GM23338 (cell line): ENCODE results near the gene FMOD. TPM values are rescaled to one million over a fixed set of nuclear protein-coding genes. Genes with fewer than 3 reads are reported as not detected.

Source experiments
- ATAC-seq: fragments of 200-7000 bp; cut with Tn5 transposase; 3 replicates; pipeline ENCODE4 v1.9.1; 2020
- DNase-seq: peaks from one replicate; pipeline ENCODE4 v3.0.0-alpha.2; 2015; ENCODE audit warnings: low spot score
- H2AFZ ChIP-seq: fragments of 200-600 bp; sonication (generic); 2 replicates; pipeline ENCODE4 v1.8.0; 2016; ENCODE audit warnings: antibody characterized with exemption, mild to moderate bottlenecking, moderate library complexity
- H3F3A ChIP-seq: fragments of 200-600 bp; sonication (generic); replicated peaks from 2 replicates; pipeline ENCODE4 v1.8.0; 2017; ENCODE audit warnings: antibody characterized with exemption, mixed run types, low read depth
- H3K27ac ChIP-seq: fragments of 200-600 bp; sonication (generic); 2 replicates; pipeline ENCODE4 v1.6.1; 2016; ENCODE audit warnings: low read depth
- H3K27me3 ChIP-seq: fragments of 200-600 bp; sonication (generic); 2 replicates; pipeline ENCODE4 v1.8.0; 2016; ENCODE audit warnings: mild to moderate bottlenecking, mixed run types, moderate library complexity; ENCODE audit not compliant: insufficient read depth
- H3K36me3 ChIP-seq: fragments of 200-600 bp; sonication (generic); 2 replicates; pipeline ENCODE4 v1.8.0; 2016; ENCODE audit warnings: mild to moderate bottlenecking; ENCODE audit not compliant: insufficient read depth
- H3K4me1 ChIP-seq: fragments of 200-600 bp; sonication (generic); 2 replicates; pipeline ENCODE4 v1.8.0; 2016; ENCODE audit warnings: mild to moderate bottlenecking, moderate library complexity; ENCODE audit not compliant: insufficient read depth
- H3K4me2 ChIP-seq: fragments of 200-600 bp; sonication (generic); 2 replicates; pipeline ENCODE4 v1.7.1; 2017; ENCODE audit warnings: mixed run types
- H3K4me3 ChIP-seq: fragments of 200-600 bp; sonication (generic); 2 replicates; pipeline ENCODE4 v1.6.1; 2016; ENCODE audit warnings: mixed run types
- H3K79me2 ChIP-seq: fragments of 200-600 bp; sonication (generic); replicated peaks from 2 replicates; pipeline ENCODE4 v1.8.0; 2017; ENCODE audit warnings: mild to moderate bottlenecking; ENCODE audit not compliant: insufficient read depth
- H3K9me2 ChIP-seq: fragments of 200-600 bp; sonication (generic); 2 replicates; pipeline ENCODE4 v1.8.0; 2017; ENCODE audit not compliant: insufficient read depth
- H4K20me1 ChIP-seq: fragments of 200-600 bp; sonication (generic); replicated peaks from 2 replicates; pipeline ENCODE4 v1.8.0; 2017; ENCODE audit warnings: mild to moderate bottlenecking; ENCODE audit not compliant: insufficient read depth
- H3K27ac Mint-ChIP-seq: 2 replicates; pipeline ENCODE4 v1.8.0; 2020; ENCODE audit warnings: inconsistent platforms, mild to moderate bottlenecking, moderate library complexity, mixed read lengths
- H3K27me3 Mint-ChIP-seq: 3 replicates; pipeline ENCODE4 v1.8.0; 2022; ENCODE audit warnings: low read depth, mild to moderate bottlenecking, moderate library complexity, mixed read lengths, inconsistent platforms; ENCODE audit not compliant: insufficient read depth, poor library complexity
- H3K36me3 Mint-ChIP-seq: 3 replicates; pipeline ENCODE4 v1.8.0; 2021; ENCODE audit warnings: low read depth, mild to moderate bottlenecking, inconsistent platforms, moderate library complexity, mixed read lengths
- H3K4me1 Mint-ChIP-seq: 3 replicates; pipeline ENCODE4 v1.8.0; 2020; ENCODE audit warnings: mild to moderate bottlenecking, inconsistent platforms, mixed read lengths
- H3K4me3 Mint-ChIP-seq: 3 replicates; pipeline ENCODE4 v1.8.0; 2021; ENCODE audit warnings: moderate library complexity, mild to moderate bottlenecking, inconsistent platforms, mixed read lengths
- H3K9me3 Mint-ChIP-seq: 3 replicates; pipeline ENCODE4 v1.8.0; 2020; ENCODE audit warnings: moderate library complexity, mild to moderate bottlenecking, inconsistent platforms, mixed read lengths
- CREB1 ChIP-seq: fragments of 250-450 bp; sonication (Bioruptor Pico); IDR thresholded peaks from 2 replicates; pipeline ENCODE4 v1.5.0; 2020; ENCODE audit warnings: low read depth, mild to moderate bottlenecking, moderate library complexity
- EZH2 ChIP-seq: fragments of 200-600 bp; sonication (generic); IDR thresholded peaks from one replicate; pipeline ENCODE4 v1.8.0; 2017; ENCODE audit warnings: antibody characterized with exemption, mild to moderate bottlenecking, low read depth; ENCODE audit not compliant: unreplicated experiment
- EZH2phosphoT487 ChIP-seq: fragments of 200-600 bp; sonication (generic); IDR thresholded peaks from one replicate; pipeline ENCODE4 v1.8.1; 2018; ENCODE audit warnings: antibody characterized with exemption; ENCODE audit not compliant: unreplicated experiment
- NANOG ChIP-seq: IDR thresholded peaks from 2 replicates; pipeline ENCODE4 v1.6.1; 2016; ENCODE audit warnings: antibody characterized with exemption, borderline replicate concordance
- REST ChIP-seq: IDR thresholded peaks from one replicate; pipeline ENCODE4 v1.6.1; 2018; ENCODE audit warnings: antibody characterized with exemption; ENCODE audit not compliant: unreplicated experiment
- STAT1 ChIP-seq: IDR thresholded peaks from one replicate; pipeline ENCODE4 v1.6.1; 2016; ENCODE audit warnings: antibody characterized with exemption; ENCODE audit not compliant: unreplicated experiment
- polyA plus RNA-seq: library from polyadenylated mRNA; unstranded; fragments of >200 nt; fragmentation: Nextera tagmentation; extraction: Ambion mirVana; gene quantifications from 2 replicates; pipeline ENCODE4 v1.2.1, GENCODE V29; 2016
- total RNA-seq: library from RNA; depleted of rRNA; stranded (reverse); fragments of >200 nt; shearing (Covaris generic); gene quantifications from 2 replicates; pipeline ENCODE4 v1.2.3, GENCODE V29; 2014
- TF ChIP-seq, protein P1 (sequence below): fragments of 250-450 bp; sonication (Bioruptor Pico); IDR thresholded peaks from 2 replicates; pipeline ENCODE4 v1.5.0; 2020; ENCODE audit warnings: mild to moderate bottlenecking, moderate library complexity
- TF ChIP-seq, protein P2 (sequence below): IDR thresholded peaks from 2 replicates; pipeline ENCODE4 v1.6.1; 2016; ENCODE audit warnings: antibody characterized with exemption

The FMOD gene
- total and polyA plus RNA-seq, 2 experiments from 2014 or later: 0.27 to 1.3 TPM

- no peak overlapping the region for H2AFZ ChIP-seq
- H3F3A ChIP-seq: no peaks in the 10 kb centered on the region
- no peak overlapping the region for H3K27ac ChIP-seq
- H3K27me3 ChIP-seq: no peaks in the 10 kb centered on the region
- no peaks in the 10 kb centered on the region for H3K9me3 Mint-ChIP-seq
- no peaks in the 10 kb centered on the region; the same call in 2 of the 3 replicates for H3K4me1 Mint-ChIP-seq
- no peaks in the 10 kb centered on the region for H3K79me2 ChIP-seq
- H3K36me3 Mint-ChIP-seq: no peaks in the 10 kb centered on the region
- no peaks in the 10 kb centered on the region for H3K27me3 Mint-ChIP-seq
- H3K27ac Mint-ChIP-seq: no peak overlapping the region
- no peaks in the 10 kb centered on the region for H3K9me2 ChIP-seq
- H3K4me1 ChIP-seq: no peaks in the 10 kb centered on the region
- no peak overlapping the region for H3K4me2 ChIP-seq
- TF ChIP-seq CREB1 (CRISPR knock-in tag) (no peak), EZH2 (no peak), NANOG (no peak), EZH2phosphoT487 (no peak), STAT1 (no peak), REST (no peak)
- TF ChIP-seq, protein P1, sequence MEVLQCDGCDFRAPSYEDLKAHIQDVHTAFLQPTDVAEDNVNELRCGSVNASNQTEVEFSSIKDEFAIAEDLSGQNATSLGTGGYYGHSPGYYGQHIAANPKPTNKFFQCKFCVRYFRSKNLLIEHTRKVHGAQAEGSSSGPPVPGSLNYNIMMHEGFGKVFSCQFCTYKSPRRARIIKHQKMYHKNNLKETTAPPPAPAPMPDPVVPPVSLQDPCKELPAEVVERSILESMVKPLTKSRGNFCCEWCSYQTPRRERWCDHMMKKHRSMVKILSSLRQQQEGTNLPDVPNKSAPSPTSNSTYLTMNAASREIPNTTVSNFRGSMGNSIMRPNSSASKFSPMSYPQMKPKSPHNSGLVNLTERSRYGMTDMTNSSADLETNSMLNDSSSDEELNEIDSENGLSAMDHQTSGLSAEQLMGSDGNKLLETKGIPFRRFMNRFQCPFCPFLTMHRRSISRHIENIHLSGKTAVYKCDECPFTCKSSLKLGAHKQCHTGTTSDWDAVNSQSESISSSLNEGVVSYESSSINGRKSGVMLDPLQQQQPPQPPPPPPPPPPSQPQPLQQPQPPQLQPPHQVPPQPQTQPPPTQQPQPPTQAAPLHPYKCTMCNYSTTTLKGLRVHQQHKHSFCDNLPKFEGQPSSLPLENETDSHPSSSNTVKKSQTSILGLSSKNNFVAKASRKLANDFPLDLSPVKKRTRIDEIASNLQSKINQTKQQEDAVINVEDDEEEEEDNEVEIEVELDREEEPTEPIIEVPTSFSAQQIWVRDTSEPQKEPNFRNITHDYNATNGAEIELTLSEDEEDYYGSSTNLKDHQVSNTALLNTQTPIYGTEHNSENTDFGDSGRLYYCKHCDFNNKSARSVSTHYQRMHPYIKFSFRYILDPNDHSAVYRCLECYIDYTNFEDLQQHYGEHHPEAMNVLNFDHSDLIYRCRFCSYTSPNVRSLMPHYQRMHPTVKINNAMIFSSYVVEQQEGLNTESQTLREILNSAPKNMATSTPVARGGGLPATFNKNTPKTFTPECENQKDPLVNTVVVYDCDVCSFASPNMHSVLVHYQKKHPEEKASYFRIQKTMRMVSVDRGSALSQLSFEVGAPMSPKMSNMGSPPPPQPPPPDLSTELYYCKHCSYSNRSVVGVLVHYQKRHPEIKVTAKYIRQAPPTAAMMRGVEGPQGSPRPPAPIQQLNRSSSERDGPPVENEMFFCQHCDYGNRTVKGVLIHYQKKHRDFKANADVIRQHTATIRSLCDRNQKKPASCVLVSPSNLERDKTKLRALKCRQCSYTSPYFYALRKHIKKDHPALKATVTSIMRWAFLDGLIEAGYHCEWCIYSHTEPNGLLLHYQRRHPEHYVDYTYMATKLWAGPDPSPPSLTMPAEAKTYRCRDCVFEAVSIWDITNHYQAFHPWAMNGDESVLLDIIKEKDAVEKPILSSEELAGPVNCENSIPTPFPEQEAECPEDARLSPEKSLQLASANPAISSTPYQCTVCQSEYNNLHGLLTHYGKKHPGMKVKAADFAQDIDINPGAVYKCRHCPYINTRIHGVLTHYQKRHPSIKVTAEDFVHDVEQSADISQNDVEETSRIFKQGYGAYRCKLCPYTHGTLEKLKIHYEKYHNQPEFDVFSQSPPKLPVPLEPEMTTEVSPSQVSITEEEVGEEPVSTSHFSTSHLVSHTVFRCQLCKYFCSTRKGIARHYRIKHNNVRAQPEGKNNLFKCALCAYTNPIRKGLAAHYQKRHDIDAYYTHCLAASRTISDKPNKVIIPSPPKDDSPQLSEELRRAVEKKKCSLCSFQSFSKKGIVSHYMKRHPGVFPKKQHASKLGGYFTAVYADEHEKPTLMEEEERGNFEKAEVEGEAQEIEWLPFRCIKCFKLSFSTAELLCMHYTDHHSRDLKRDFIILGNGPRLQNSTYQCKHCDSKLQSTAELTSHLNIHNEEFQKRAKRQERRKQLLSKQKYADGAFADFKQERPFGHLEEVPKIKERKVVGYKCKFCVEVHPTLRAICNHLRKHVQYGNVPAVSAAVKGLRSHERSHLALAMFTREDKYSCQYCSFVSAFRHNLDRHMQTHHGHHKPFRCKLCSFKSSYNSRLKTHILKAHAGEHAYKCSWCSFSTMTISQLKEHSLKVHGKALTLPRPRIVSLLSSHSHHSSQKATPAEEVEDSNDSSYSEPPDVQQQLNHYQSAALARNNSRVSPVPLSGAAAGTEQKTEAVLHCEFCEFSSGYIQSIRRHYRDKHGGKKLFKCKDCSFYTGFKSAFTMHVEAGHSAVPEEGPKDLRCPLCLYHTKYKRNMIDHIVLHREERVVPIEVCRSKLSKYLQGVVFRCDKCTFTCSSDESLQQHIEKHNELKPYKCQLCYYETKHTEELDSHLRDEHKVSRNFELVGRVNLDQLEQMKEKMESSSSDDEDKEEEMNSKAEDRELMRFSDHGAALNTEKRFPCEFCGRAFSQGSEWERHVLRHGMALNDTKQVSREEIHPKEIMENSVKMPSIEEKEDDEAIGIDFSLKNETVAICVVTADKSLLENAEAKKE (CRISPR knock-in tag): no peak
- TF ChIP-seq, protein P2, sequence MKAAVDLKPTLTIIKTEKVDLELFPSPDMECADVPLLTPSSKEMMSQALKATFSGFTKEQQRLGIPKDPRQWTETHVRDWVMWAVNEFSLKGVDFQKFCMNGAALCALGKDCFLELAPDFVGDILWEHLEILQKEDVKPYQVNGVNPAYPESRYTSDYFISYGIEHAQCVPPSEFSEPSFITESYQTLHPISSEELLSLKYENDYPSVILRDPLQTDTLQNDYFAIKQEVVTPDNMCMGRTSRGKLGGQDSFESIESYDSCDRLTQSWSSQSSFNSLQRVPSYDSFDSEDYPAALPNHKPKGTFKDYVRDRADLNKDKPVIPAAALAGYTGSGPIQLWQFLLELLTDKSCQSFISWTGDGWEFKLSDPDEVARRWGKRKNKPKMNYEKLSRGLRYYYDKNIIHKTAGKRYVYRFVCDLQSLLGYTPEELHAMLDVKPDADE: no peak
- H3K36me3 ChIP-seq: no peaks in the 10 kb centered on the region
- no peak overlapping the region for H3K4me3 ChIP-seq
- H4K20me1 ChIP-seq: no peaks in the 10 kb centered on the region
- no peak for ATAC-seq
- no peak overlapping the region for H3K4me3 Mint-ChIP-seq
- DNase-seq: no peak
Measured at GRCh38 chr1:203378556-203379245, 27.8 kb upstream of the FMOD start.
